Measurements from ENCODE around the gene NT5C1B.

DNA sequence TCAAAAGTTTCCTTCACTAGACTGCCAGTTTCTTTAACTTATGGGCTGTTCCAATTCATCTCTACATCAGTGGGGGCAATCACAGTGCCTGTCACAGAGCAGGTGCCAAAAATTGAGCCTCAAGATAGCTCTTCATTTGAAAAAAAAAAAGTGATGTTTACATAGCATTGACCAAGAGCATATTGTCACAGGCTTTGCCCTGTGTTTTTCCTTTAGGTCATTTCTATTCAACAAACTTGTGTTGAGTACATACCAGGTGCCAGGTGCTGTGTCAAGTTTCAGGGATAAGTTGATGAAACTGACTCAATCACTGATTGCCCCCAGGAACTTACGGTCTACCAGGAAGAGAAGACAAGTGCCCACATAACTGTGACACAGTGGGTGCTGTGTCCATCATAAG is 22.2 kb upstream of the NT5C1B start:
- no peak for TF ChIP-seq REST (IDR thresholded peaks at IDR 0.05)
- no peak for TF ChIP-seq HOXB5 (CRISPR knock-in tag; IDR thresholded peaks at IDR 0.05)
- TF ChIP-seq, protein P1, sequence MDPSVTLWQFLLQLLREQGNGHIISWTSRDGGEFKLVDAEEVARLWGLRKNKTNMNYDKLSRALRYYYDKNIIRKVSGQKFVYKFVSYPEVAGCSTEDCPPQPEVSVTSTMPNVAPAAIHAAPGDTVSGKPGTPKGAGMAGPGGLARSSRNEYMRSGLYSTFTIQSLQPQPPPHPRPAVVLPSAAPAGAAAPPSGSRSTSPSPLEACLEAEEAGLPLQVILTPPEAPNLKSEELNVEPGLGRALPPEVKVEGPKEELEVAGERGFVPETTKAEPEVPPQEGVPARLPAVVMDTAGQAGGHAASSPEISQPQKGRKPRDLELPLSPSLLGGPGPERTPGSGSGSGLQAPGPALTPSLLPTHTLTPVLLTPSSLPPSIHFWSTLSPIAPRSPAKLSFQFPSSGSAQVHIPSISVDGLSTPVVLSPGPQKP (IDR thresholded peaks at IDR 0.05; ENCODE audit: low read depth, low read length): no peak
- TF ChIP-seq, protein P2, sequence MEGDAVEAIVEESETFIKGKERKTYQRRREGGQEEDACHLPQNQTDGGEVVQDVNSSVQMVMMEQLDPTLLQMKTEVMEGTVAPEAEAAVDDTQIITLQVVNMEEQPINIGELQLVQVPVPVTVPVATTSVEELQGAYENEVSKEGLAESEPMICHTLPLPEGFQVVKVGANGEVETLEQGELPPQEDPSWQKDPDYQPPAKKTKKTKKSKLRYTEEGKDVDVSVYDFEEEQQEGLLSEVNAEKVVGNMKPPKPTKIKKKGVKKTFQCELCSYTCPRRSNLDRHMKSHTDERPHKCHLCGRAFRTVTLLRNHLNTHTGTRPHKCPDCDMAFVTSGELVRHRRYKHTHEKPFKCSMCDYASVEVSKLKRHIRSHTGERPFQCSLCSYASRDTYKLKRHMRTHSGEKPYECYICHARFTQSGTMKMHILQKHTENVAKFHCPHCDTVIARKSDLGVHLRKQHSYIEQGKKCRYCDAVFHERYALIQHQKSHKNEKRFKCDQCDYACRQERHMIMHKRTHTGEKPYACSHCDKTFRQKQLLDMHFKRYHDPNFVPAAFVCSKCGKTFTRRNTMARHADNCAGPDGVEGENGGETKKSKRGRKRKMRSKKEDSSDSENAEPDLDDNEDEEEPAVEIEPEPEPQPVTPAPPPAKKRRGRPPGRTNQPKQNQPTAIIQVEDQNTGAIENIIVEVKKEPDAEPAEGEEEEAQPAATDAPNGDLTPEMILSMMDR (IDR thresholded peaks at IDR 0.05): no peak
- TF ChIP-seq CBX8 (IDR thresholded peaks at IDR 0.05): no peak
- no peak for TF ChIP-seq MYC (IDR thresholded peaks at IDR 0.05; ENCODE audit: borderline replicate concordance, low read length)
- no peak for TF ChIP-seq POLR2A (IDR thresholded peaks at IDR 0.05; ENCODE audit: low read length)

All from A549 (cell line).